MCF 10A (cell line): ENCODE results near the gene IMMP2L. TPM values are rescaled to one million over a fixed set of nuclear protein-coding genes. Genes with fewer than 3 reads are reported as not detected.

ENCODE experiments used
- BruUV-seq: library from RNA; stranded (reverse); fragments of 400-500 nt; replicated peaks from 2 replicates; lab custom pipeline; 2021; lab: Mats Ljungman, UMichigan
- CTCF ChIA-PET: fragments of 300-600 bp; sonication (Branson Sonifier 250); formaldehyde crosslinking; extraction: SDS; loops from one replicate; lab custom pipeline; 2021; ENCODE audit warnings: antibody characterized with exemption, inconsistent platforms; lab: Yijun Ruan, JAX
- POLR2A ChIA-PET: fragments of 300-600, 350-650 bp; sonication (Branson Sonifier 250); formaldehyde crosslinking; extraction: SDS; loops from one replicate; lab custom pipeline; 2020; ENCODE audit warnings: antibody characterized with exemption, inconsistent platforms; lab: Yijun Ruan, JAX
- DNase-seq: peaks from one replicate; pipeline ENCODE4 v3.0.0-alpha.2; 2018; ENCODE audit not compliant: unreplicated experiment
- H3K27ac Mint-ChIP-seq: one replicate; pipeline ENCODE4 v1.8.0; 2022; ENCODE audit warnings: mild to moderate bottlenecking, low read depth, mixed read lengths; ENCODE audit not compliant: unreplicated experiment
- H3K27me3 Mint-ChIP-seq: one replicate; pipeline ENCODE4 v1.8.0; 2022; ENCODE audit warnings: mixed read lengths; ENCODE audit not compliant: insufficient read depth, unreplicated experiment
- H3K36me3 Mint-ChIP-seq: one replicate; pipeline ENCODE4 v1.8.0; 2022; ENCODE audit warnings: mild to moderate bottlenecking, moderate library complexity, mixed read lengths; ENCODE audit not compliant: insufficient read depth, unreplicated experiment
- H3K4me1 Mint-ChIP-seq: one replicate; pipeline ENCODE4 v1.8.0; 2022; ENCODE audit warnings: mixed read lengths; ENCODE audit not compliant: insufficient read depth, unreplicated experiment
- H3K4me3 Mint-ChIP-seq: one replicate; pipeline ENCODE4 v1.8.0; 2022; ENCODE audit warnings: mild to moderate bottlenecking, moderate library complexity, mixed read lengths; ENCODE audit not compliant: unreplicated experiment
- H3K9me3 Mint-ChIP-seq: one replicate; pipeline ENCODE4 v1.8.0; 2022; ENCODE audit warnings: mixed read lengths; ENCODE audit not compliant: unreplicated experiment
- intact Hi-C: fragments of 100-400 bp; cut with micrococcal nuclease; formaldehyde crosslinking; loops from 2 replicates; pipeline ENCODE4 v1.14.1; 2022
- total RNA-seq: library from RNA; stranded (reverse); gene quantifications from 2 replicates; pipeline ENCODE4 v1.2.3, GENCODE V29; 2022
- TF ChIP-seq, protein P1 (sequence below): fragments of 200-600 bp; IDR thresholded peaks from one replicate; pipeline ENCODE4 v1.8.0; 2022; ENCODE audit warnings: antibody characterized with exemption, mild to moderate bottlenecking; ENCODE audit not compliant: unreplicated experiment

The IMMP2L gene
- total RNA-seq, 1 experiment from 2014 or later: 23.7 TPM

GRCh38 chr7:111160297-111160696 lies 402.0 kb downstream of the IMMP2L start:
- Mint-ChIP-seq H3K9me3 (no peaks in the 10 kb centered on the region), H3K36me3 (peaks cover 6% of the 10 kb centered on the region), H3K27me3 (no peaks in the 10 kb centered on the region), H3K4me1 (peaks cover 13% of the 10 kb centered on the region), H3K4me3 (no peak overlapping the region), H3K27ac (no peak overlapping the region)
- DNase-seq: no peak
- no TSS peak for BruUV-seq
- ChIA-PET CTCF (interaction anchor here (0.6 to 0.7 kb wide), 3 partner anchors 54 to 1686 kb away, joined by 3 to 6 read pairs (median 3); no protein-coding TSS in a partner anchor), POLR2A (interaction anchor here (0.7 to 1.4 kb wide), 2 partner anchors 14 to 199 kb away, joined by 3 read pairs; no protein-coding TSS in a partner anchor)
- TF ChIP-seq, protein P1, sequence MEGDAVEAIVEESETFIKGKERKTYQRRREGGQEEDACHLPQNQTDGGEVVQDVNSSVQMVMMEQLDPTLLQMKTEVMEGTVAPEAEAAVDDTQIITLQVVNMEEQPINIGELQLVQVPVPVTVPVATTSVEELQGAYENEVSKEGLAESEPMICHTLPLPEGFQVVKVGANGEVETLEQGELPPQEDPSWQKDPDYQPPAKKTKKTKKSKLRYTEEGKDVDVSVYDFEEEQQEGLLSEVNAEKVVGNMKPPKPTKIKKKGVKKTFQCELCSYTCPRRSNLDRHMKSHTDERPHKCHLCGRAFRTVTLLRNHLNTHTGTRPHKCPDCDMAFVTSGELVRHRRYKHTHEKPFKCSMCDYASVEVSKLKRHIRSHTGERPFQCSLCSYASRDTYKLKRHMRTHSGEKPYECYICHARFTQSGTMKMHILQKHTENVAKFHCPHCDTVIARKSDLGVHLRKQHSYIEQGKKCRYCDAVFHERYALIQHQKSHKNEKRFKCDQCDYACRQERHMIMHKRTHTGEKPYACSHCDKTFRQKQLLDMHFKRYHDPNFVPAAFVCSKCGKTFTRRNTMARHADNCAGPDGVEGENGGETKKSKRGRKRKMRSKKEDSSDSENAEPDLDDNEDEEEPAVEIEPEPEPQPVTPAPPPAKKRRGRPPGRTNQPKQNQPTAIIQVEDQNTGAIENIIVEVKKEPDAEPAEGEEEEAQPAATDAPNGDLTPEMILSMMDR: no peak
- intact Hi-C loops: no loop called here

- CTCF ChIA-PET: interaction anchor here (0.6 to 1.0 kb wide), 3 partner anchors 218 to 1687 kb away, joined by 3 read pairs; no protein-coding TSS in a partner anchor
- no TSS peak for BruUV-seq
- peaks cover 5% of the 10 kb centered on the region for H3K36me3 Mint-ChIP-seq
- intact Hi-C loops: no loop called here
- peak; percentile 36 for DNase-seq
- POLR2A ChIA-PET: interaction anchor here (0.7 kb wide), 1 partner anchor 11 kb away, joined by 3 read pairs; no protein-coding TSS in a partner anchor
- TF ChIP-seq, protein P1: no peak
- H3K27me3 Mint-ChIP-seq: no peaks in the 10 kb centered on the region
- no peaks in the 10 kb centered on the region for H3K9me3 Mint-ChIP-seq
- H3K4me1 Mint-ChIP-seq: peaks cover 11% of the 10 kb centered on the region
- no peak overlapping the region for H3K4me3 Mint-ChIP-seq
- peak overlapping the region; percentile 61 for H3K27ac Mint-ChIP-seq
Measured at GRCh38 chr7:111159426-111159825, 402.9 kb downstream of the IMMP2L start.

DNA sequence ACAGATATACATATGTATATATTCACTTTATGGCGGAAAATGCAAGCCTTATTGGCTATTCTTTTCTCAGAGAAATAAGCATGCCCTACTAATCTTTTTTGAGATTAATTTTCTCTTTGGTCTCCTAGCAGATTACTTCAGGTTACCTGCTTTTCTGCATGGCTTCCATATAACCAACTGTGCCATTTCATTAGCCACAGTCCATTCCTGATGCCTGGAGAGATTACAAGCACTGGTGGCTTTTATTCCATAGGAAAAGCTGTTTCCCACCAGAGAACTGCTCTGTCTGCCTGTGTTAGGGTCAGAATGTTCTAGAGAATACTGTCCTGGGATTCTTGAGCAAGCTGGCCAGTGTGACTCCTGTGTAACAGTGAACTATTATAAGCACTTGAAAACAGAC lies 411.6 kb downstream of the IMMP2L start:
- no peak for DNase-seq
- ChIA-PET POLR2A (no interaction called here), CTCF (no interaction called here)
- no peaks in the 10 kb centered on the region for H3K4me1 Mint-ChIP-seq
- H3K9me3 Mint-ChIP-seq: no peaks in the 10 kb centered on the region
- TF ChIP-seq, protein P1: no peak
- intact Hi-C loops: no loop called here
- no peaks in the 10 kb centered on the region for H3K36me3 Mint-ChIP-seq
- BruUV-seq: no TSS peak
- H3K27ac Mint-ChIP-seq: no peak overlapping the region
- H3K27me3 Mint-ChIP-seq: no peaks in the 10 kb centered on the region
- H3K4me3 Mint-ChIP-seq: no peak overlapping the region

DNA sequence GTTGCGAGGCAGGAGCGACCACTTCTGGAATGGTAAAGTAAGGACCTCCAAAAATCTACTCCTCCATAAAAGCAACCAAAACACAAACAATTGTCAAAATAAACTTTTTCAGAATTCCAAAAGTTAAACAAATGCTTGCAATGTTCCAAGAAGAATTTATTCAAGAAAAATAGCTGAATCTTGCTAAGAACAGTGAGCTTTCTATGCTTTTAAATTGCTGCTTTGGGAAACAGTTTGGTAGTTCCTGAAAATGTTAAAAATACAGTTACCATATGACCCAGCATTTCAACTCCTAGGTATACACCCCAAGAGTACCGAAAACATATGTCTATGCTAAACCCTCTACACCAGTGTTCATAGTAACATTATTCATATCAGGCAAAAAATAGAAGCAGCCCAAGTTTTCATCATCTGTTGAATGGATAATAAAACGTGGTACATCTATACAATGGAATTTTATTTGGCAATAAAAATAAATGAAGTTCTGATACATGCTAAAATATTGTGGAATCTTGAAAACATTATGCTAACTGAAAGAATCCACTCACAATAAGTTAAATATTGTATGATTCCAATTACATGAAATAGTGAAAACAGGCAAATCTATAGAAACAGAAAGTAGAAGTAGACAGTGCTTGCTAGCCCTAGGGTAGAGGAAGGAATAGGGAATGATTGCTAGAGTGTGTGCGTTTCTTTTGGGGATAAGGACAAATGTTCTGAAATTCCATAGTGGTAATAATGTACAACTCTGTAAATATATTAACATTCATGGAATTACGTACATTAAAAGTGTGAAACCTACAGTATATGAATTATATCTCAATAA lies 414.4 kb downstream of the IMMP2L start:
- Mint-ChIP-seq H3K27me3 (no peaks in the 10 kb centered on the region), H3K36me3 (no peaks in the 10 kb centered on the region), H3K4me3 (no peak overlapping the region), H3K27ac (no peak overlapping the region), H3K4me1 (no peaks in the 10 kb centered on the region), H3K9me3 (no peaks in the 10 kb centered on the region)
- BruUV-seq: no TSS peak
- intact Hi-C loops: no loop called here
- TF ChIP-seq, protein P1: no peak
- CTCF ChIA-PET: interaction anchor here (1.0 kb wide), 1 partner anchor 351 kb away, joined by 5 read pairs; no protein-coding TSS in a partner anchor
- DNase-seq: no peak
- POLR2A ChIA-PET: no interaction called here
